Gastrocnemius medialis (tissue), 4 donors: Measurements from ENCODE around the gene NKAP.

ENCODE experiments used
- CTCF ChIP-seq, 5 experiments: fragments of 450-650 bp in 3 of 5; fragments of 200-600 bp in 2 of 5; sonication (generic) in 2 of 5; IDR thresholded peaks in 4 of 5; conservative IDR thresholded peaks in 1 of 5; 1 replicate in 4 of 5; 2 replicates in 1 of 5; pipeline ENCODE4 v1.5.1; 2016 to 2019; ENCODE audit warnings: antibody characterized with exemption in 5 of 5, mild to moderate bottlenecking in 3 of 5, moderate library complexity in 3 of 5
- POLR2A ChIP-seq, 2 donors: fragments of 450-650 bp; IDR thresholded peaks; one replicate each; pipeline ENCODE4 v1.6.1; 2017; ENCODE audit warnings: antibody characterized with exemption in 2 of 2, mild to moderate bottlenecking in 2 of 2, moderate library complexity in 2 of 2

- TF ChIP-seq CTCF (IDR thresholded peaks at IDR 0.05 in 4 of 5, conservative IDR thresholded peaks at IDR 0.05 in 1 of 5) (no peak), POLR2A (IDR thresholded peaks at IDR 0.05) (no peak)
Observed at GRCh38 chrX:119991005-119991787, 47.6 kb upstream of the NKAP start.
